Stimulated activated CD8-positive, alpha-beta memory T cell treated with anti-CD3 and anti-CD28 coated beads, Interleukin-7, amount 100 ng/mL, for 1 hour (primary cell): ENCODE measurements around the gene APOO.

Experiments used
- DNase-seq, 2 donors: peaks; one replicate each; pipeline ENCODE4 v3.0.0-alpha.2; 2020; ENCODE audit warnings: low read depth in 2 of 2

The APOO gene

DNA sequence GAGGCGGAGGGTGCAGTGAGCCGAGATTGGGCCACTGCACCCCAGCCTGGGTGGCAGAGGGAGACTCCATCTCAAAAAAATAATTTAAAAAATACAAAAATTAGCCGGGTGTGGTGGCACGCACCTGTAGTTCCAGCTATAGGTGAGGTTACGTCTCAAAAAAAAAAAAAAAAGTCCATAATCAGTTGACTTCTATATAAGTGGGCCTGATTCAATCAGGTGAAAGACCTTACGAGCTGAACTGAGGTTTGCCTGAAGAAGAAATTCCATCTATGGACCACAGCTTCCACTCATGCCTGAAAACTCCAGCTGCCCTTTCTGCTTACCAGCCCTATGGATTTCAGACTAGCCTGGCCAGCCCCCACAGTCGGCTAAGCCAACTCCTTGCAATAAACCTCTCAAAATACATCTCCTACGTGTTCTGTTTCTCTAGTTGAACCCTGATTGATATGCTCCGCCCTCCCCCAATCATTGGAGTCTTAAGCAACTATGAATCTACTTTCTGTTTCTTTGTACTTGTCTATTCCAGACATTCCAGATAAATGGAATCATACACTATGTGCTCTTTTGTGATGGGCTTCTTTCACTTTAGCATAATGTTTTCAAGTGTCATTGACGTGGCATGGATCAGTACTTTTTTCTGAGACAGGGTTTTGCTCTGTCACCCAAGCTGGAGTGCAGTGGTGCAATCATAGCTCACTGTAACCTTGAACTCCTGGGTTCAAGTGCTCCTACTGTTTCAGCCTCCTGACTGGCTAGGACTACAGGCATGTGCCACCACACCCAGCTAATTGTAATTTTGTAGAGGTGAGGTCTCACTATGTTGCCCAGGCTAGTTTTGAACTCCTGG is 88.1 kb downstream of the APOO start:
- DNase-seq, result no peak

DNA sequence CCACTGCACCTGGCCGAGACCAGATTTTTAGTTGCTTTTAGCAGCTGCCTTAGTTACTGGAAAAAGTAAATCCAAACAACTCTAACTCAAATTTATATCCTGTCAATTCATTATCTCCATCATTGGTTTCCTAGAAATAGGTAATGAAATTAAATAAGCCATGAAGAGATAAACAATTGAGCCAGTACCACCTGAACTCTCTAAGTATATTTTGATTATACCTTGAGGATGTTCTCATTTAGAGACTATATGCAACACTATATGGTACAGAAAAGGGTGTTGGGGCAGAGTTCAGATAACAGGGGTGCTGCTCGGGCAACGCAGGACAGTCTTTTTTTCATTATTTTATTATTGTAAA is 89.8 kb downstream of the APOO start:
- no peak for DNase-seq

DNA sequence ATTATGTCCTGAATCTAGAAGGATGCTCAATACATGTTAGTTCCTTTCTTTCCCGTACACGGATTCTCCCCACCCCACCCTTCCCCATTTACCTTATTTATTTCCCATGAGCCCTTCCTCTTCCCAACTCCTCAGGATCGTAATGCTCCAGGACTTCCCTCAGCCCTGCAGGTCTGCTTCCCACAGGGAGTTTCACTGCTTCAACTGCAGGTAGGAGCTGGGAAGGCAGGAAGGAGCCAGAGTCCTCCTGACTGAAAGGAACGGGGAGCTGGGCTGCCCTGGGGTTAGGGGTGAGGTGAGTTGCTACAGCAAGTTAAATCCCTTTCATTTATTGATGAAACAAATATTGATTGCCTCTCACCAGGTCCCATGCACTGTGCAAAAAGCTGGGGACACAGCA is 91.6 kb downstream of the APOO start:
- no peak for DNase-seq

DNA sequence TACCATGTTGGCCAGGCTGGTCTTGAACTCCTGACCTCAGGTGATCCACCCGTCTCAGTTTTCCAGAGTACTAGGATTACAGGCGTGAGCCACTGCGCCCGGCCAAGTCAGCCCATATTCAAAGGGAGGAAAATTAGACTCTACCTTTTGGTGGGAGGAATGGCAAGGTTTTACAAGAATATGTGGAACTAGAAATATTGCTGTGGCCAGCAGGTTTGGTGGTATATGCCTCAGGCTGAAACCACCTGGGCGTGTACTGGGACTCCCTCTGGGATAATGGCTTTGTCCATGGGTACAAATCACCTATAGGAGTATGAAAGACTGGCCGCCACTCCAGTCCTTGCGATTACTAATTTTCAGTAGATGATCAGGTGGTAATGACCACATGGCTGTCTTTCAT is 92.4 kb downstream of the APOO start:
- no peak for DNase-seq

DNA sequence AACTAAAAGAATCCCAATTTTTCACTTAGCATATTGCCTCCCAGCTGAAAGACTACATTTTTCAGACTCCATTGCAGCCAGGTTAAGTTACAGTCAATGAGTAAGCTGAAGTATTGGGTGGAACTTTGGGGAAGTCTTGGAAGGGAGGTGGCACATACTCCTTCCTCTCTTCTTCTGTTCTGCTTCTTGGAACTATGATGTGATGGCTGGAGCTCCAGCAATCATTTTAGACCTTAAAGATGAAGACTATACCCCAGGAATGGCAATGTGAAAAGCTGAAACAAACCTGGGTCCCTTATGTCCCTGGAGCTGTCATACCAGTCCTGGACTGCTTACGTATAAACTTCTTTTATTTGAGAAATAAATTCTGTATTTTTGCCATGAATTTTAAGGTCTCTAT is 93.9 kb downstream of the APOO start:
- no peak for DNase-seq

DNA sequence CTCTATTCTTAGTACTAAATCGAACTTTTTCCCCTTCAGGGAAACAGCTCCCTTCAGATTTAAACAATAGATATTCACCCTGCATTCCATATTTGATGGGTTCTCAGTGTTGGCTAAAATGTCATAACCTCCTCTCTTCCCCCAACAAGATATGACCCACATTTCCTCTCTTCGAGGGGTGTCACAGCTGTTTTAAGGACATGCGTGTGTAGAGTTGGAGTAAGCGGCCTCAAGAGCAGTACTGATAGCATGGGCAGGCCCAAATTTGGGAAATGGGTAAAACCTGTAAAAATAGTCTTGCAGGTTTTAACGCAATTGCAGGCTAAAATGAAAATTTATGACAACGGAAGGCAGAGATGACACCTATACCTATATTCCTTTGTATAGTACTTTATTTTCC is 96.1 kb downstream of the APOO start:
- no peak for DNase-seq

DNA sequence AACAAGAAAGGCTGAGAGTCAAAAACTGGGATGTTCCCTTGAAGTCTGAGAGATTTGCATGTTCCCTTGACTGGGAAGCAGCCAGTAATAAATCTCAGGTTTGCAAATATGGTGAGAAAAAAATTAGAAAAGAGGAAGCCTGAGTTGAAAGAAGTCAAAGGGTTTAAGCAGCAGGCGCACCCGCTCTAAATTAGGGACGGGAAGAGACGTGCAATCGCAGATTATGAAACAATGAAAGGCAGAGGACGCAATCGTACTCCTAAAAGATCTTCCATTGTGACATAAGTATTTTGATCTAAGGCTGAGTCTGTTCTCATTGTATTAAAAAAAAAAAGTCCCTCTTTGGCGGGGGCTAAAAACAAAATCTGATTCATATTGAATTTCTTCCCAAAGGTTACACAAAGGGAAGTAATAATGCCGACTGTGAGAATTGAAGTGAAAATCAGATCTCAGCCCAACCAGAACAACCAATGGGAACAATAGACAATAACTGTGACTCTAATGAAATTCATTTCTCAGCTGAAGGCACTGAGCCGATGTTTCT is 96.6 kb downstream of the APOO start:
- DNase-seq, result no peak

DNA sequence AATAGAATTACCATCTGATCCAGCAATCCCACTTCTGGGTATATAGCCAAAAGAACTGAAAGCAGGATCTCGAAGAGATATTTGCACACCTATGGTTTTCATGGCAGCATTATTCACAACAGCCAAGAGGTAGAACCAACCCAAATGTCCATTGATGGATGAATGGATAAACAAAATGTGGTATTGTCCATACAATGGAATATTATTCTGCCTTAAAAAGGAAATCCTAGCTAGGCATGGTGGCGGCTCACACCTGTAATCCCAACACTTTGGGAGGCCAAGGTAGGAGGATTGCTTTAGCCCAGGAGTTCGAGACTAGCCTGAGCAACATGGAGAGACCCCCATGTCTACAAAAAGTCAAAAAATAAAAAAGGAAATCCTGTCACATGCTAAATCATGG is 97.5 kb downstream of the APOO start:
- DNase-seq, result no peak

DNA sequence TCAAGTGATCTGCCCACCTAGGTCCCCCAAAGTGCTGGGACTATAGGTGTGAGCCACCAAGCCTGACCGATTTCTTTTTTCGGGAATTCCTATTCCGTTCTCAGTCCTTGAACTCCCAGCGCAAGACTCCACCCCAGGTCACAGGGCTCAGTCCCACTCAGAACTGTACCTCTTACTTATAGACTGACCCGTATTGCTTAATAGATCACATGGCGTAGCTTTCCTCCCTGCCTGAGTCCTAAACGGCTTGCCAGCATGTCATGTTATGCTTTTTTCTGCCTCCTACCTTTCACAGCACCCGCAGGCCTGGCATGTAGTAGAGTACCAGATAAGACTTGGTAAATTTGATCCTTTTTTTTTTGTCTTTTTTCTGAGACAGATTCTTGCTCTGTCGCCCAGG is 102.3 kb downstream of the APOO start:
- no peak for DNase-seq

DNA sequence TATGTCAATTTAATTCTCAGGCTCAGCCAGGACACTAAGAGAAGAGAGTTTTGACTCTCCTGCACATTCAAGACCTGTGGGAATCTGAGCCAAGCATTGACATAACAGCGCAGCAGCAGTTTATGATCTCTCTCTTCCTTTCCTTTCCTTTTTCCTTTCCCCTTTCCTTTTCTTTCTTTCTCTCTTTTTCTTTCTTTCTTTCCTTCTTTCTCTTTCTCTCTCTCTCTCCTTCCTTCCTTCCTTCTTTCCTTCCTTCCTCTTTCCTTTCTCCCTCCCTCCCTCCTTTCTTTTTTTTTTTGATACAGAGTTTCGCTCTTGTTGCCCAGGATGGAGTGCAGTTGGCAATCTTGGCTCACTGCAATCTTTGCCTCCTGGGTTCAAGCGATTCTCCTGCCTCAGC is 103.2 kb downstream of the APOO start:
- DNase-seq, result no peak

DNA sequence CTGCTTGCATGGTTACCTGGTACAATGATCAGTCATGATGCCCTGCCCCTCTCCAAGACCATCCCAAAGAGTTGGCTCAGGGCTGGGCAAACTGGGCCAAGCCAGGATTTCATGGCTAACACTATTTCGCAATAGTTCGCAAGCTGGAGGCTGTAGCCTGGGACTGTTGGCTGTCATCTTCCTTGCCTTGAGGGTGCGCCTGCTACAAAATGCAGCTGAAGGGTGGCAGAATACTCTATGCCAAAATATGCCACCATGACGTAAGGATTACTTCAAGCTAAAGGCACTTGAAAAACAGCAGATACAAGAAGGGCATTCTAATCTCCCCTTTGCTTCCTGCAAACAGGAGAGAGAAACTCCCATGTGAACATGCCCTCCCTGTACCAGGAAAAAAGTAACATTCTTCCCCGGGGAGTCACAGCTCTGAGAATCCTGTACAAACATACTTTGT is 103.8 kb downstream of the APOO start:
- no peak for DNase-seq

DNA sequence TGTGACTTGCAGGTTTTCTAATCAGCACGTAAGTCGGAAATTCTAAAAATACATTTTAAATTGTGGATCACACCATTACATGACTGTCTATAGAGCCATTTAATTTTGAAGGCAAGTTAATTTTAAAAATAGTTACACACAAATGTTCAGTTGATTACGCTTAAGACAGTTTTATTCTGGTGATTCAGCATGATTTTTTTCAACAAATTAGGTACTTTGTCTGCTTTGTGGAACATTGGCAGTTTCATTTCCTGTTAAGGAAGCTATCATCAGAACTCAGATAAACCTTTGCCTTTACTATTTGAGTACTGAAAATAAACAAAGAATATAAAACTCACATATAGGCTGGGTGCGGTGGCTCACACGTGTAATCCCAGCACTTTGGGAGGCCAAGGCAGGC is 105.3 kb downstream of the APOO start:
- DNase-seq, result no peak

DNA sequence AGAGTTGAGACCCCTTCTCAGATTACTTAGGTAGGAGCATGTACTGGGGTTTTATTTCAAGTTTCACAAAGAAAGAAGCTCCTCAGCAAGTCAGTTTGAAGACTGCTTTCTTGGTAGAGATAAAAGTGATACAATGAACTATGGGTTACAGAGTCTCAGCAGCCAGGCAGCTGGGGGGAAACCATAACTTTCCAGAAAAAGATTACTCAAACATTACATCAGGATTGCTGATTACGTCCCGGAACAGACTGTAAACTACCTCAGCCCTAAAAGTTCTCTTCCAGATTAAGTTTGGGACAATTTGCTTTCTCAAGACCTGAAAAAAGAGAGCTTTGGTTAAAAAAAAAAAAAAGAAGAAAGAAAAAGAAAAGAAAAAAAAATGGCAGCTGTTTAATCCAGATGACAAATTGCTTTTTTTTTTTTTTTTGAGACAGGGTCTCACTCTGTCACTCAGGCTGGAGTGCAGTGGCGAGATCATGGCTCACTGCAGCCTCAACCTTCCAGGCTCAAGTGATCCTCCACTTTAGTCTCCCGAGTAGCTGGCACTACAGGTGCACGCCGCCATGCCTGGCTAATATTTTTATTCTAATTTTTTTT is 108.2 kb downstream of the APOO start:
- DNase-seq, result no peak

DNA sequence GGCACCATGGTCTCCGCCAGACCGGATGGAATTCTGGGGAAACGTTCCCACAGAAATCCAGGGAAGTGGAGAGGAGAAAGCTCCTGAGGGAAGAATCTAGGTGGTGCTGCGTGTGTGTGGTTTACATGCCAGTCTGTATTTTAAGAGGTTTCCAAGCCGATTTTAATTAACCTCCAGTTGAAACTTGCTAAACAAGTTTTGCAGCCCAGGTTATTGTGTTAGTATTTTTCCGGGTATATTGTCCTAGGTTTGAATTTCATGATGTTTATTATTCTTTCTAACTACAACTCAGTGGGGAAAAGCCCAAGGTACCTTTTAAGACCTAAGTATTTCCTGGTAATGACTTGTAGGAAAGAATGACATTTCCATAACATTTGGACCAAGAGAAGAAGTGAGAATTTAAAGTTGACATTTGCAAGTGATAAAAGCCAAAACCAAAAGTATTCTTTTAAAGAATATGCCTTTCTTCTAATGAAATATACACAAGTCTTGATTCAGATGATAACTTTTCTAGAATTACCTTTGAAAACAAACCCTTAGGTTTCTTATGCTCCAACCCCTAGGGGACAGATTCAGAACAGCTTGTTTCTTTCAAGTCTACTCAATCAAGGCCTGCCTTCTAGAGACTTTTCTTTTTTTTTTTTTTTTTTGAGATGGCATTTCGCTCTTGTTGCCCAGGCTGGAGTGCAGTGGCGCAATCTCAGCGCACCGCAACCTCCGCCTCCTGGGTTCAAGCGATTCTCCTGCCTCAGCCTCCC is 110.2 kb downstream of the APOO start:
- DNase-seq, result no peak

DNA sequence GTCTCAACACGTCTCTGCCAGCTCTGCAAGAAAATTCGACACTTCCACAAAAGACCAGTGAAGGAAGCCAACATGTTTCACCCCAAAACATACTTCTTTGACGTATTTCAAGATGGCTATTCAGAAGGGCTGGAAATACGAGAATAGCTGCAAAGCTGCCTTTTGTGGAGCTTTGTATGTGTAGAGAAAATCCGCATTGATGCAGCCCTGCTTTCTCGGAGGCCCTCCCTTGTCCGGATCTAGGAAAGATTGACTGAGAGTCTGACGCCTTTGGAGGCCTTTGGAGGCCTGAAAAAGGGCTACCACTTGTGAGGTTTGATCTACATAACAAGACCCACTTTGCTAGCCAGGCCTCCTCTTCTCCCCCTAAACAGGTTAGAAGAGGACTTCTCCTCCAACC is 112.5 kb downstream of the APOO start:
- DNase-seq, result no peak

DNA sequence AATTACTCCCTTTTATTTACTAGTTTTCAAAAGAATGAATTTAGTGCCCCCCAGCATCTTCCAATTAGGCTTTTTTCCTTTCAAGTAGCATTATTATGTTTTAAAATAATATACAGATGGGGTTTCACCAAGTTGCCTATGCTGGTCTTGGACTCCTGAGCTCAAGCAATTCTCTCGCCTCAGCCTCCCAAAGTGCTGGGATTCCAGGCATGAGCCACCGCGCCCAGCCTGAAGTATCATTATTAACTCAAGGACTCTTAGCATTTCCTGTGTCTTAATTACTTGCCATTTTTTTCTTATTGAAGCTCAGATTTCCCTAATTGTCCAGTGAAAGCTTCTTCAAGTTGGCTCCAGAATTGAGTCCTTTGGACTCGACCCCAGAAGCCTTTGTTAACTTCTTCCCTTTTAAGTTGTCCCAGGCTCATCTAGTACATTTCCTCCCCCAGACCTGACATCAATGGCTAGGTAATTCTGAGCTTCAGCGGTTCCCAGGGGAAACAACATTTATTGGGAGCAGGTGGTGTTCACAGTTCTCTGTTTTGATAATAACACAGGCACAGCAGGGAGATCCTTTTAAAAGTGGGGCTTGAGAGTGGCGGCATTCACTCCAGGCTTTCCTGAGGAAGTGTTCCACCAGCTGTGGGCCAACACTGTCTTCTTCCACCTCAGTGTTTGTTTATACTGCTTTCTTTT is 114.7 kb downstream of the APOO start:
- no peak for DNase-seq

DNA sequence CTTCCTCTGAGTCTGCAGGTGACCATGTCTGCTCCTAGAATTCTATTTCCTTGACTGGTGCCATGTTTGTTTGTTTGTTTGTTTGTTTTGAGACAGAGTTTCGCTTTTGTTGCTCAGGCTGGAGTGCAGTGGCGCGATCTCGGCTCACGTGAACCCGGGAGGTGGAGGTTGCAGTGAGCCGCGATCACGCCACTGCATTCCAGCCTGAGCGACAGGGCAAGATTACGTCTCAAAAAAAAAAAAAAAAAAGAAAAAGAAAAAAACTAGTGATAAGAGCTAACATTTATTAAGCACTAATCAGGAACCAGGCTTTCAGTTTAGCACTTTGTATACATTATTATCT is 117.6 kb downstream of the APOO start:
- DNase-seq, result no peak

DNA sequence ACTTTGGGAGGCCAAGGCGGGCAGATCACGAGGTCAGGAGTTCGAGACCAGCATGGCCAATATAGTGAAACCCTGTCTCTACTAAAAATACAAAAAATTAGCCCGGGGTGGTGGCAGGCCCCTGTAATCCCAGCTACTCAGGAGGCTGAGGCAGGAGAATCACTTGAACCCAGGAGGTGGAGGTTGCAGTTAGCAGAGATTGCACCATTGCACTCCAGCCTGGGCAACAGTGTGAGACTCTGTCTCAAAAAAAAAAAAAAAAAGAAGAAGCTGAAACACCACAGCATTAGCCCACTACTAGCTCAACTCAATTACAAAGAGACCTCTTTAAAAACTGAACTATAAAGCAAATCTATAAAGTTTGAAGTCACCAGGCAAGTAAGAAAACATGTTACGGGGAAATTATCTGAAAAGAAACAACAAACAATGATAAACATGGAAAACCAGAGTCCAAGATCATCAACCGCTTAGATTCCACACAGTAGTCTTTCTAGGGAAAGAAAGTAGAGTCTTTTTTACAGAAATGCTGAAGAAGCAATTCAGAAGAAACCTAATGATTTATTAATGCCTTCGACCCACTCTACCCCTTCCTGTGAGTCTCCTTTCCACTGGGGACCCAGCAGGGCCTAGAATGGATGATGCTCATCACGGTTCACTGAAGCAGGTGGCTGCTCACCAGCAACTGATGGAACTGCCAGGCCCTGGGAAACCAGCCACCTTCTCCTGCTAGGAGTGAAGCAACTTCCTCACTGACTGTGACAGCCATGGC is 118.2 kb downstream of the APOO start:
- no peak for DNase-seq

DNA sequence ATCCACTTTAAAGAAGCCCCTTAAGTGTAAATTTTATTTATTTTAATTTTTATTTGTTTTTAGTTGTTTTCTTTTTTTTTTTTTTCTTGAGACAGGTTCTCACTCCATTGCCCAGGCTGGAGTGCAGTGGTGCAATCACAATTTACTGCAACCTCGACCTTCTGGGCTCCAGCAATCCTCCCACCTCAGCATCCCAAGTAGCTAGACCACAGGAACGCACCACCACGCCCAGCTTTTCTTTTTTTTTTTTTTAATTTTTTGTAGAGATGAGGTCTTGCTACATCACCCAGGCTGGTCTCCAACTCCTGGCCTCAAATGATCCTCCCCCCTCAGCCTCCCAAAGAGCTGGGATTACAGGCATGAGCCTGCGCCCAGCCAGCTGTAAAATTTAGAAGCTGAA is 118.8 kb downstream of the APOO start:
- no peak for DNase-seq

DNA sequence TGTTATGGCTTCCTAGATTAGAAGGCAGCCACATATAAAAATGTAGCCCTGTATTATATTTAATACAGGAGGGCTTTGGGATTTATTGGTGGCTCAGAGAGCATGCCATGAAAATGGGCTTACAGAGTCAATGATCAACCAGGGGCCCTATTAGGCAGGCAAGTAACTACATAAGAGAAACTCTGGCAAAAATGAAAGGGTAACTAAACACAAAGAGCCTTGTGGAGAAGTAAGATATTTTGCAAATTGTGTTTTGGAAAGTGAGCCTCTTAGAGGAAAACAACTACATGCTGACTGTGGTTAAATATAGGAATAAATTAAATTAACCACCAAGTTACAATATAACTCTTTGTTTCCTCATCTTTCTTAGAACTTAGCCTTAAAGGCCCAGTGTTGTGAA is 119.2 kb downstream of the APOO start:
- no peak for DNase-seq

DNA sequence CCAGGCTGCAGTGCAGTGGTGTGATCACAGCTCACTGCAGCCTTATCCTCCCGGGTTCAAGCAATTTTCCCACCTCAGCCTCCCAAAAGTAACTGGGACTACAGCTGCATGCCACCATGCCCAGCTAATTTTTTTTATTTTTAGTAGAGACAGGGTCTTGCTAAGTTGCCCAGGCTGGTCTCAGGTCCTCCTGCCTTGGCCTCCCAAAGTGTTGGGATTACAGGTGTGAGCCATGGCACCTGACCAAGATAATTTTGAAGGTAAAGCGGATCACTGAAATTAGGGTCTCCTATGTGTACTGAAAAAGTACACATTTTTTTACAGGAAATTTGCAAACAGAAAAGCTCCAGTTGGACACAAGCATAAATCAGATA is 120.0 kb downstream of the APOO start:
- no peak for DNase-seq
